SU-DHL-6 (cell line): ENCODE data around the gene FOXO3.

Source experiments
- CTCF ChIP-seq: fragments of 200-600 bp; sonication (generic); IDR thresholded peaks from one replicate; pipeline ENCODE4 v1.5.1; 2017; ENCODE audit warnings: antibody characterized with exemption, mild to moderate bottlenecking, low read length, moderate library complexity; ENCODE audit not compliant: insufficient read depth, poor library complexity, severe bottlenecking
- EZH2phosphoT487 ChIP-seq: fragments of 200-600 bp; sonication (generic), shearing (Covaris generic); conservative IDR thresholded peaks from 2 replicates; pipeline ENCODE4 v1.6.1; 2018; ENCODE audit warnings: mild to moderate bottlenecking, antibody characterized with exemption, low read length, moderate library complexity, mixed read lengths

- TF ChIP-seq CTCF (no peak), EZH2phosphoT487 (no peak)
Measured at GRCh38 chr6:108524528-108525248, 36.0 kb upstream of the FOXO3 start.
